ENCODE data around the gene COL27A1. TPM values are rescaled to one million over a fixed set of nuclear protein-coding genes. Genes with fewer than 3 reads are reported as not detected.

COL27A1 gene
- total and polyA plus RNA-seq, 12 donors: 3.0 to 99.8 (median 11.9) TPM

DNA sequence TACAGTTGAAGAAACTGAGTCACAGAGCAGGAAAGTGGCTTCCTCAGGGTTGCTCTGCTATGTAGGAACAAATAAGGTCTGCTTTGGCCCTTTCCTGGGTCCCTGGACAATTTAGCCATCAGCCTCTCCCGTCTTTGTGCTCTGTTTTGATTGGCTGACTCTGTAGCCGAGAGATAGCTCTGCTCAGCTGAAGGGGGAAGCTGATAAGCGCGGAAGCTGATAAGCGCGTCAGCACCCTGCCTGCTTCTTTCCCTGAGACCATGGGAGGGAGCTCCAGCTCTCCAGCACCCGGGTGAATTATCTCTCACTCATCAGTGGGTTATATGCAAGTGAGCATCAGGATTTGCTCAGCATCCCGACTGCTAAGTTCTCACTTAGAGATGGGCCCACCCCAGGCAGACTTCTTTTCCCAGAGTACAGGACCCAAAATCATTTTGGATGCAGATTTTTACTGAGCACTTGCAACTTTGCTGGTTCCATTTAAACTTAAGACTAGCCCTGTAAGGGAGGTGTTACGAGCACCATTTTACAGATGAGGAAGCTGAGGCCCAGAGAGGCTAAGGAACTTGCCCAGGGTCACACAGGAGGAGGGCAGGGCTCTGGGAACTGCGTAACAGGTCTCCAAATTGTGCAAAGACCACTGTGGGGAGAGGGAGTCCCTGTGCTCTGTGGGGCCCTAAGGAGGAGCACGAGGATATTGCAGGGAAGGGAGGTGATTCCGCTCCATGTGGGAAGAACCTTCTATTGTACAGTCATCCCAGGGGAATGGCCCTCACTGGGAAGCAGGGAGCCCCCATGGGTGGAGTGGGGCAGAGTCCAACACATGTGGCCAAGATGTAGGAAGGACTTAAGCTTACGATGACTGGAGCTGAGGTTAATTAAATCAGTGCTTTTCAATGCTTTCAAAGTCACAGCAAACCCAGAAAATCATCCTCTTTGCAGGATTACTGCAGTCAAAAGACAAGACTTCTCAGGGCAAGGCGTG, 83.8 kb downstream of the COL27A1 start:
- no peaks in the 10 kb centered on the region for H3K9me3 ChIP-seq (replicated peaks in 1 of 3)
- no peaks in the 10 kb centered on the region for H3K36me3 ChIP-seq (replicated peaks in 1 of 2)
- TF ChIP-seq, protein P1, sequence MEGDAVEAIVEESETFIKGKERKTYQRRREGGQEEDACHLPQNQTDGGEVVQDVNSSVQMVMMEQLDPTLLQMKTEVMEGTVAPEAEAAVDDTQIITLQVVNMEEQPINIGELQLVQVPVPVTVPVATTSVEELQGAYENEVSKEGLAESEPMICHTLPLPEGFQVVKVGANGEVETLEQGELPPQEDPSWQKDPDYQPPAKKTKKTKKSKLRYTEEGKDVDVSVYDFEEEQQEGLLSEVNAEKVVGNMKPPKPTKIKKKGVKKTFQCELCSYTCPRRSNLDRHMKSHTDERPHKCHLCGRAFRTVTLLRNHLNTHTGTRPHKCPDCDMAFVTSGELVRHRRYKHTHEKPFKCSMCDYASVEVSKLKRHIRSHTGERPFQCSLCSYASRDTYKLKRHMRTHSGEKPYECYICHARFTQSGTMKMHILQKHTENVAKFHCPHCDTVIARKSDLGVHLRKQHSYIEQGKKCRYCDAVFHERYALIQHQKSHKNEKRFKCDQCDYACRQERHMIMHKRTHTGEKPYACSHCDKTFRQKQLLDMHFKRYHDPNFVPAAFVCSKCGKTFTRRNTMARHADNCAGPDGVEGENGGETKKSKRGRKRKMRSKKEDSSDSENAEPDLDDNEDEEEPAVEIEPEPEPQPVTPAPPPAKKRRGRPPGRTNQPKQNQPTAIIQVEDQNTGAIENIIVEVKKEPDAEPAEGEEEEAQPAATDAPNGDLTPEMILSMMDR (IDR thresholded peaks at IDR 0.05): peak in 2 of 6 experiments; percentile 7 to 18
- no peak for TF ChIP-seq POLR2A (IDR thresholded peaks at IDR 0.05)
- H3K27ac ChIP-seq: peak overlapping the region in 1 of 5 donors; percentile 85
- H3K4me1 ChIP-seq (replicated peaks in 1 of 2): no peaks in the 10 kb centered on the region
- intact Hi-C loops (cut with DNase I): no loop called here
- DNase-seq: peak in 6 of 7 donors; percentile 29 to 60 (median 34)
- no peaks in the 10 kb centered on the region for H3K27me3 ChIP-seq
- no peak overlapping the region for H3K4me3 ChIP-seq
- 52 to 70% (median 60%) methylated on average over 14 of the region's 14 CpGs for WGBS, 4 donors

DNA sequence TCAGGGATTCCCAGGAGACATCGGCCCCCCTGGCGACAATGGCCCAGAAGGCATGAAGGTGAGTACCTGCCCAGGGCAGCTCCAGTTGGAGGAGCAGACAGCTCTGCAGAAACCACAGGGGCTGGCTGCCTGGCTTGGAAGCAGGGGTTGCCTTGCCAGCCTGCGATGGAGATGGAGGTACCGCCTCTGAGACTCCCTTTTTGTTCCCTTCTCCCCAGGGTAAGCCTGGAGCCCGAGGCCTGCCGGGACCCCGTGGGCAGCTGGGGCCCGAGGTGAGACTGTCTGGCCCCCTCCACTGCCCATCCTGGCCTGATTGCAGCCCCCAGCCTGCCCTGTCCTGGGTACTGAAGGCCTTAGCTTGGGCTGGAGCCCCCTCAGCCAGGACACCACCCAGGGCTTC, 84.9 kb downstream of the COL27A1 start:
- no peak for DNase-seq
- 71 to 85% (median 77%) methylated on average over 4 to 8 of the region's 8 CpGs for WGBS, 4 donors
- H3K27ac ChIP-seq: no peak overlapping the region
- H3K9me3 ChIP-seq (replicated peaks in 1 of 3): no peaks in the 10 kb centered on the region
- intact Hi-C loops (cut with DNase I): no loop called here
- no peak overlapping the region for H3K4me3 ChIP-seq
- no peak for TF ChIP-seq POLR2A (IDR thresholded peaks at IDR 0.05)
- TF ChIP-seq, protein P1 (IDR thresholded peaks at IDR 0.05): no peak
- H3K4me1 ChIP-seq (replicated peaks in 1 of 2): no peaks in the 10 kb centered on the region
- no peaks in the 10 kb centered on the region for H3K36me3 ChIP-seq (replicated peaks in 1 of 2)
- H3K27me3 ChIP-seq: no peaks in the 10 kb centered on the region

DNA sequence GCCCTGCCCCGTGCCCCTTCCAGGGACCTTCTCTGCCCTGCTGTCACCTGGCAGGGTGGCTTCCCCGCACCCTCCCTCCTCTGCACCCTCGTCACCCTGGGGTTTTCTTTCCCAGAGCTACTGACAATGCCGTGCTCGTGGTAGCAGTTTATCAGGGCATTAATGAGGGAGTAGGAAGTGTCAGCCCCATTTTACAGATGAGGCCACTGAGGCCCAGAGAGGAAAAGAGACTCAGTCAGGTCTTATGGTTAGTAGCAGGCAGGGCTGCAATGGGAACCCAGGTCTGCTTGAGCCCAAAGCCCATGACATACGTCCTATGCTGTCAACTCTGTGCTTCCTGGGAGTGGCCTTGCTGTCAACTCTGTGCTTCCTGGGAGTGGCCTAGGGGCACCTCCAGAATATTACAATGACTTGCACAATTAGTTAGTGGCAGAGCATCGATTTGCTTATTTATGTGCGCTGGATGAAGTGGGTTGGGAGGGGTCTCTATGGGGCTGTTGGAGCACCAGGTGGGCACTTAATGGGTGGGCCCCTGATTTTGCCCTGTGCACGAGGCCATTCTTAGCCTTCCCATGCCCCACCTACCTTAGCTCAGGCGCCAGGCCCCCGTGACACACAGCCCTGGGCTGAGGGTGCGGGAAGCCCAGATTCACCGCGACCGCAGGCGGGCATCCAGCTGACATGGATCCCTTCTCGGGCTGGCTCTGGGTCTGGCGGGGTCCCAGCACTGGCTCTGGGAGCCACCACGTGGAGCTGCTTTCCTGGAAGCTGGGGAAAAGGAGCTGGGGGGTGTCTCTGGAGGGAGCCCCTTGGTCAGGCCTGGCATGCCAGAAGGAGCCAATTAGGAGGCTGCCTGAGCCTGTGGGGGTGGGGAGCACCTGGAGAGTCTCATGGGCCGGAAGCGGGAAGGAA, 85.6 kb downstream of the COL27A1 start:
- no peak for TF ChIP-seq POLR2A (IDR thresholded peaks at IDR 0.05)
- TF ChIP-seq, protein P1 (IDR thresholded peaks at IDR 0.05): no peak
- intact Hi-C loops (cut with DNase I): no loop called here
- no peaks in the 10 kb centered on the region for H3K27me3 ChIP-seq
- DNase-seq: no peak
- WGBS, 4 donors: 86 to 91% (median 87%) methylated on average over 8 to 21 of the region's 21 CpGs
- no peaks in the 10 kb centered on the region for H3K9me3 ChIP-seq (replicated peaks in 1 of 3)
- H3K4me3 ChIP-seq: no peak overlapping the region
- H3K4me1 ChIP-seq (replicated peaks in 1 of 2): no peaks in the 10 kb centered on the region
- no peaks in the 10 kb centered on the region for H3K36me3 ChIP-seq (replicated peaks in 1 of 2)
- H3K27ac ChIP-seq: no peak overlapping the region

DNA sequence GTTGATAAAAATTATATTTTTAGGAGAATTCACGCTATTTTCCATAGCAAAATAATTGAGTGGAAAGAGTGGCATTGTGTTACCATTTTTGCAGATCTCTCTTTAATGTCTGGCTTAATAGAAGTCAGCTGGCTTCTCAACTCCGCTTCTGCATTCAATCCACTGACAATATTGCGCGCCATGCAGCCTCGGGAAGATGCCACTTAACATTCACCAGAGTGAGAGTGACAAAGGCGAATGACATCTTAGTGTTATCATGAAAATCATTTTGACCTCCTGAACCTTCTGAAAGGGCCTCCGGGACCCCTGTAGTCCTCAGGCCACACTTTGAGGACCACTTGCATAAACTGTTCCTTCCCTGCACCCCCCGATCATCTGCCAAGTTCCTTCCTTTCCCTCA, 87.5 kb downstream of the COL27A1 start:
- Histone ChIP-seq H3K27me3 (no peaks in the 10 kb centered on the region), H3K4me3 (no peak overlapping the region), H3K27ac (no peak overlapping the region), H3K9me3 (replicated peaks in 1 of 3) (no peaks in the 10 kb centered on the region), H3K4me1 (replicated peaks in 1 of 2) (no peaks in the 10 kb centered on the region), H3K36me3 (replicated peaks in 1 of 2) (no peaks in the 10 kb centered on the region)
- no peak for DNase-seq
- TF ChIP-seq, protein P1 (IDR thresholded peaks at IDR 0.05): no peak
- TF ChIP-seq POLR2A (IDR thresholded peaks at IDR 0.05): no peak
- intact Hi-C loops (cut with DNase I): no loop called here
- WGBS, 4 donors: 83 to 94% (median 86%) methylated on average over 8 of the region's 8 CpGs

All from adrenal gland (tissue), 12 donors.